ENCODE measurements around the gene RASAL1. TPM values are rescaled to one million over a fixed set of nuclear protein-coding genes. Genes with fewer than 3 reads are reported as not detected.
"Not testable (repeated sequence)": the region's sequence is repeated elsewhere in the genome, so short reads cannot be mapped to it uniquely, and the experiment has no call there.

The RASAL1 gene
- total RNA-seq, 2 donors from 2014 or later, result 1.0 to 21.3 TPM

GRCh38 chr12:113152835-113153814 is 17.6 kb upstream of the RASAL1 start:
- Mint-ChIP-seq H3K27ac (no peak overlapping the region), H3K36me3 (ENCODE audit: low read depth) (peaks cover 14% of the 10 kb centered on the region), H3K9me3 (no peaks in the 10 kb centered on the region), H3K27me3 (peaks cover 5% of the 10 kb centered on the region), H3K4me3 (peak overlapping the region; percentile 58), H3K4me1 (no peaks in the 10 kb centered on the region)
- ATAC-seq (replicated peaks), result peak; percentile 87

DNA sequence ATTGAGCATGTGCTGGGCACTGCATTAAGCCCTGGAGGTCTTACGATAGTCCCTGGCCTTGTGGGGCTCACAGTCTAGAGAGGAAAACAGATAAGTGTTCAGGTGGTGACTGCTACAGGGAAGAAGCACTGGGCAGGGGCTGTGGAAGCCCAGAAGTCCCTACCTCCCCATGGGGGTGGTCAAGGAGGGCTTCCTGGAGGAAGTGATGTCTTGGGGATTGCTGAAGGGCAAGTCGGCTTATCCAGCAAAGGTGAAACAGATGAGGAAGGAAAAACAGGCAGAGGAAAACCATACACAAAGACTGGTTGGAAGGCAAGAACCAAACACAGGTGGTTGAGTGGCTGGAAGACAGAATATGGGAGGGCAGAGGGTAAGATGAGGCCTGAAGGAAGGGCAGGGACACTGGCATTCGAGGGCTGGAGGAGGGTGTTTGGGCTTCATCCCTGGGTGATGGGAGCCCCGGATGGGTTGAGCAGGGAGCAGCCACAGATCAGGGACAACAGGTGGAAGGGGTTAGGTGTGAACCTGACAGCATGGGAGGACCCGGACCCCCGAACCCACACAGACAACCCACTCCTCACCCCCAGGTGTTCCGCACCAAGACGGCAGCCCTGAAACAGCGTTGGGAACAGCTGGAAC is 16.8 kb upstream of the RASAL1 start:
- peaks cover 5% of the 10 kb centered on the region for H3K27me3 Mint-ChIP-seq
- no peaks in the 10 kb centered on the region for H3K4me1 Mint-ChIP-seq
- H3K27ac Mint-ChIP-seq, result no peak overlapping the region
- H3K4me3 Mint-ChIP-seq, result peak overlapping the region; percentile 58
- ATAC-seq (replicated peaks), result no peak
- peaks cover 6% of the 10 kb centered on the region for H3K36me3 Mint-ChIP-seq (ENCODE audit: low read depth)
- H3K9me3 Mint-ChIP-seq, result no peaks in the 10 kb centered on the region

- H3K9me3 Mint-ChIP-seq, result no peaks in the 10 kb centered on the region
- no peak for ATAC-seq (replicated peaks)
- peak overlapping the region; percentile 58 for H3K4me3 Mint-ChIP-seq
- peaks cover 5% of the 10 kb centered on the region for H3K27me3 Mint-ChIP-seq
- H3K27ac Mint-ChIP-seq, result no peak overlapping the region
- no peaks in the 10 kb centered on the region for H3K4me1 Mint-ChIP-seq
- peaks cover 2% of the 10 kb centered on the region for H3K36me3 Mint-ChIP-seq (ENCODE audit: low read depth)
These were observed 16.1 kb upstream of the RASAL1 start for GRCh38 chr12:113151655-113152054.

GRCh38 chr12:113149361-113150150 is 14.0 kb upstream of the RASAL1 start, which contains the start of gene CFAP73:
Gene CFAP73 (plus strand): TSS chr12:113149724. CDS start chr12:113149858, 134 bp downstream.
- Mint-ChIP-seq H3K36me3 (ENCODE audit: low read depth) (no peaks in the 10 kb centered on the region), H3K4me1 (no peaks in the 10 kb centered on the region), H3K4me3 (no peak within 1 kb of the TSS), H3K27me3 (peaks cover 5% of the 10 kb centered on the region), H3K9me3 (no peaks in the 10 kb centered on the region), H3K27ac (no peak within 1 kb of the TSS)
- no peak for ATAC-seq (replicated peaks)

- no peak overlapping the region for H3K4me3 Mint-ChIP-seq
- no peaks in the 10 kb centered on the region for H3K36me3 Mint-ChIP-seq (ENCODE audit: low read depth)
- peaks cover 1% of the 10 kb centered on the region for H3K27me3 Mint-ChIP-seq
- ATAC-seq (replicated peaks), result no peak
- H3K27ac Mint-ChIP-seq, result no peak overlapping the region
- H3K4me1 Mint-ChIP-seq, result no peaks in the 10 kb centered on the region
- no peaks in the 10 kb centered on the region for H3K9me3 Mint-ChIP-seq
These were observed 11.4 kb upstream of the RASAL1 start for GRCh38 chr12:113146999-113147398.

DNA sequence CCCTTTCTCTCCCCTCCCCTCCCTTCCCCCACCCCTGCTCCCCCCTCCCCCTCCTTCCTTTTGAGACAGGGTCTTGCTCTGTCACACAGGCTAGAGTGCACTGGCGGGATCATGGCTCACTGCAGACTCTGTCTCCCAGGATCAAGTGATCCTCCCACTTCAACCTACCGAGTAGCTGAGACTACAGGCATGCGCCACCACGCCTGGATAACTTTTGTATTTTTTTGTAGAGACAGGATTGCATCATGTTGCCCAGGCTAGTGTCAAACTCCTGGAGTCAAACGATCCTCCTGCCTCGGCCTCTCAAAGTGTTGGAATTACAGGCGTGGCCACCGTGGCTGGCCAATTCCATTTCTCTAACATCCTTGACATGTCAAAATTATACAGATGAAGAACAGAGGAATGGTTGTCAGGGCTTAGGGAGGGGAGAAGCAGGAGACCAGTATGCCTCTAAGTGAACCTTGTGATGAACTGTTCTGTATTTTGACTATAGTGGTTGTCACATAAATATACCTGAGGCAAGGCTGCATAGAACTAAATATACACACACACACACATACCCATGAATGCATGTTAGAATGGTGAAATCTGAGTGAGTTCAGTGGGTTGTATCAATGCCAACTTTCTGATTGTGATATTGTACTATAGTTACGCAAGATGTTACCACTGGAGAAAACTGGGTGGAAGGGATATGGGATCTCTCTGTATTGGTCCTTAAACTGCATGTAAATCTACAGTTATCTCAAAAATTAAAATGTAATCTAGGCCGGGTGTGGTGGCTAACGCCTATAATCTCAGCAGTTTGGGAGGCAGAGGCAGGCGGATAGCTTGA is 10.4 kb upstream of the RASAL1 start:
- ATAC-seq (replicated peaks), result no peak
- Mint-ChIP-seq H3K27ac (no peak overlapping the region), H3K27me3 (no peaks in the 10 kb centered on the region), H3K36me3 (ENCODE audit: low read depth) (no peaks in the 10 kb centered on the region), H3K4me1 (no peaks in the 10 kb centered on the region), H3K9me3 (no peaks in the 10 kb centered on the region), H3K4me3 (no peak overlapping the region)

DNA sequence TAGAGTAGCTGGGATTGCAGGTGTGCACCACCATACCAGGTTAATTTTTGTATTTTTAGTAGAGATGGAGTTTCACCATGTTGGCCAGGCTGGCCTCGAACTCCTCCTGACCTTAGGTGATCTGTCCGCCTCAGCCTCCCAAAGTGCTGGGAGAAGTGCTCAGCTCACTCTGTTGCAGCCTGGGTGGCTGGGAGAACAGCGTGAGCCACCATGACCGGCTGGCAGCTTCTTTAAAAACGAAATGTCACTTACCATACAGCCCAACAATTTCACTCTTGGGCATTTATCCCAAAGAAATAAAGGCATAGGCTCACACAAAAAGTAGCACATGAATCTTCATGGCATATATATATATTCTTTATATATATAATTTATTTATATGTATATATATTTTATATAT is 9.2 kb upstream of the RASAL1 start:
- no peak for ATAC-seq (replicated peaks)
- Mint-ChIP-seq H3K9me3 (no peaks in the 10 kb centered on the region), H3K27ac (no peak overlapping the region), H3K27me3 (no peaks in the 10 kb centered on the region), H3K4me3 (no peak overlapping the region), H3K4me1 (no peaks in the 10 kb centered on the region), H3K36me3 (ENCODE audit: low read depth) (no peaks in the 10 kb centered on the region)

GRCh38 chr12:113143959-113144358 is 8.4 kb upstream of the RASAL1 start:
- Mint-ChIP-seq H3K4me1 (no peaks in the 10 kb centered on the region), H3K27ac (no peak overlapping the region), H3K9me3 (no peaks in the 10 kb centered on the region), H3K4me3 (no peak overlapping the region), H3K36me3 (ENCODE audit: low read depth) (no peaks in the 10 kb centered on the region), H3K27me3 (no peaks in the 10 kb centered on the region)
- ATAC-seq (replicated peaks), result no peak

- no peak for ATAC-seq (replicated peaks)
- H3K27ac Mint-ChIP-seq, result no peak overlapping the region
- H3K27me3 Mint-ChIP-seq, result no peaks in the 10 kb centered on the region
- H3K9me3 Mint-ChIP-seq, result no peaks in the 10 kb centered on the region
- H3K4me1 Mint-ChIP-seq, result no peaks in the 10 kb centered on the region
- H3K4me3 Mint-ChIP-seq, result no peak overlapping the region
- H3K36me3 Mint-ChIP-seq (ENCODE audit: low read depth), result no peaks in the 10 kb centered on the region
These were observed 7.3 kb upstream of the RASAL1 start for GRCh38 chr12:113142886-113143332.

GRCh38 chr12:113142173-113142885 is 6.8 kb upstream of the RASAL1 start:
- H3K27me3 Mint-ChIP-seq, result no peaks in the 10 kb centered on the region
- H3K4me3 Mint-ChIP-seq, result peak overlapping the region; percentile 38
- no peaks in the 10 kb centered on the region for H3K9me3 Mint-ChIP-seq
- no peaks in the 10 kb centered on the region for H3K4me1 Mint-ChIP-seq
- peak; percentile 92 for ATAC-seq (replicated peaks)
- H3K36me3 Mint-ChIP-seq (ENCODE audit: low read depth), result no peaks in the 10 kb centered on the region
- H3K27ac Mint-ChIP-seq, result peak overlapping the region; percentile 59

DNA sequence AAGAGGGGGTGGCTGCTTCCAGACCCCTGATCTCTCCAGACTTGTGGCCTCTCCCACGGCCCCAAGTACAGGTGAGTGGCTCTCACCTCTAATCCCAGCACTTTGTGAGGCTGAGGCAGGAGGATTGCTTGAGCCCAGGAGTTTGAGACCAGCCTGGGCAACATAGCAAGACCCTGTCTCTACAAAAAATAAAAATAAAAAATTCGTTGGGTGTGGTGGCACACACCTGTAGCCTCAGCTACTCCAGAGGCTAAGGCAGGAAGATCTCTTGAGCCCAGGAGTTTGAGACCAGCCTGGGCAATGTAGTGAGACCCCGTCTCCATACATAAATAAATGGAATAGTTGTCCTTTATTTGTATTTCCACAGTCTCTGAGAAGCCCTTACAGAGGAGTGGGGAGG is 6.2 kb upstream of the RASAL1 start:
- not testable (repeated sequence) for ATAC-seq (replicated peaks); H3K4me1 Mint-ChIP-seq; H3K27me3 Mint-ChIP-seq; H3K9me3 Mint-ChIP-seq; H3K36me3 Mint-ChIP-seq (ENCODE audit: low read depth)
- Mint-ChIP-seq H3K27ac (peak overlapping the region; percentile 59), H3K4me3 (peak overlapping the region; percentile 38)

DNA sequence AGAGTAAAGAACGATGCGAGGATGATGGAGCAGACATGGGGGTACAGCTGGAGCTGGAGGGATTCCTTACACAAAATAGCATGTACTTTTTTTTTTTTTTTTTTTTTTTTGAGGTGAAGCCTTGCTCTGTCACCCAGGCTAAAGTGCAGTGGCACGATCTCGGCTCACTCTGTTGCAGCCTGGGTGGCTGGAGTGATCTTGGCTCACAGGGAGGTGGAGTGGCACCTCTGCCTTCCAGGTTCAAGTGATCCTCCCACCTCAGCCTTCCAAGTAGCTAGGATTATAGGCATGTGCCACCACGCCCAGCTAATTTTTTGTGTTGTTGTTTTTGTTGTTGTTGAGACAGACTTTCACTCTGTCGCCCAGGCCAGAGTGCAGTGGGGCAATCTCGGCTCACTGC is 5.1 kb upstream of the RASAL1 start:
- H3K27ac Mint-ChIP-seq, result no peak overlapping the region
- no peaks in the 10 kb centered on the region for H3K36me3 Mint-ChIP-seq (ENCODE audit: low read depth)
- peaks cover 12% of the 10 kb centered on the region for H3K4me1 Mint-ChIP-seq
- H3K27me3 Mint-ChIP-seq, result peaks cover 7% of the 10 kb centered on the region
- no peak for ATAC-seq (replicated peaks)
- H3K9me3 Mint-ChIP-seq, result no peaks in the 10 kb centered on the region
- H3K4me3 Mint-ChIP-seq, result no peak overlapping the region

- Mint-ChIP-seq H3K27me3 (peaks cover 7% of the 10 kb centered on the region), H3K36me3 (ENCODE audit: low read depth) (no peaks in the 10 kb centered on the region), H3K4me1 (peaks cover 12% of the 10 kb centered on the region), H3K27ac (no peak overlapping the region), H3K9me3 (no peaks in the 10 kb centered on the region), H3K4me3 (no peak overlapping the region)
- no peak for ATAC-seq (replicated peaks)
These were observed 3.3 kb upstream of the RASAL1 start for GRCh38 chr12:113138826-113139225.

Measured in activated T-helper 17 cell treated with anti-CD3 and anti-CD28 coated beads, Interleukin-2, amount 50 U/mL, for 72 hours (primary cell).